Ascending aorta (tissue), 2 donors: ENCODE results near the gene C10orf105. TPM values are rescaled to one million over a fixed set of nuclear protein-coding genes. Genes with fewer than 3 reads are reported as not detected.

Source experiments
- DNase-seq, 2 donors: peaks; one replicate each; pipeline ENCODE4 v3.0.0-alpha.2; 2019; ENCODE audit warnings: low spot score in 2 of 2
- H3K27ac ChIP-seq, 2 donors: fragments of 200-600 bp; sonication (generic); one replicate each; pipeline ENCODE4 v1.5.1; 2016 to 2017; ENCODE audit warnings: mild to moderate bottlenecking in 1 of 2
- H3K27me3 ChIP-seq: fragments of 200-600 bp; sonication (generic); one replicate; pipeline ENCODE4 v1.5.1; 2017
- H3K36me3 ChIP-seq, 2 donors: fragments of 200-600 bp; sonication (generic); one replicate each; pipeline ENCODE4 v1.5.1; 2016
- H3K4me1 ChIP-seq, 2 donors: fragments of 200-600 bp; sonication (generic); one replicate each; pipeline ENCODE4 v1.5.1; 2016 to 2017; ENCODE audit warnings: mild to moderate bottlenecking in 1 of 2
- H3K4me3 ChIP-seq, 2 donors: fragments of 200-600 bp; sonication (generic); one replicate each; pipeline ENCODE4 v1.5.1; 2016 to 2017; ENCODE audit warnings: mild to moderate bottlenecking in 1 of 2
- H3K9me3 ChIP-seq, 2 donors: fragments of 200-600 bp; sonication (generic); one replicate each; pipeline ENCODE4 v1.5.1; 2016
- CTCF ChIP-seq, 3 experiments: fragments of 200-600 bp in 2 of 3; fragments of 450-650 bp in 1 of 3; sonication (generic) in 2 of 3; IDR thresholded peaks; one replicate each; pipeline ENCODE4 v1.5.1; 2016 to 2019; ENCODE audit warnings: antibody characterized with exemption in 3 of 3, mild to moderate bottlenecking in 1 of 3, moderate library complexity in 1 of 3
- intact Hi-C: fragments of 100-400 bp; cut with DNase I; formaldehyde crosslinking; loops from one replicate; pipeline ENCODE4 v1.15.1; 2023
- total RNA-seq: library from RNA; depleted of rRNA; stranded (reverse); fragments of >200 nt; gene quantifications from one replicate; pipeline ENCODE4 v1.1.0, GENCODE V29; 2016

Gene C10orf105
- total RNA-seq, 1 donor from 2014 or later: not detected

- intact Hi-C loops: loop anchor here (1.0 to 10.0 kb wide), 3 partner anchors 60 to 396 kb away; partner anchors contain the start of genes SLC29A3 and VSIR
Observed at GRCh38 chr10:71713135-71714030, 6.2 kb downstream of the C10orf105 start.

GRCh38 chr10:71712572-71713134, 6.9 kb downstream of the C10orf105 start:
- H3K4me1 ChIP-seq: peaks cover 22 to 36% of the 10 kb centered on the region in 2 donors
- no peaks in the 10 kb centered on the region for H3K36me3 ChIP-seq
- intact Hi-C loops: loop anchor here (1.0 to 10.0 kb wide), 3 partner anchors 61 to 395 kb away; partner anchors contain the start of genes SLC29A3 and VSIR
- TF ChIP-seq CTCF (IDR thresholded peaks at IDR 0.05): no peak
- no peak for DNase-seq
- H3K27me3 ChIP-seq: no peaks in the 10 kb centered on the region
- H3K4me3 ChIP-seq: no peak overlapping the region
- H3K9me3 ChIP-seq: no peaks in the 10 kb centered on the region
- peak overlapping the region; percentile 86 to 89 for H3K27ac ChIP-seq

More at GRCh38 chr10:71713135-71714030, 6.2 kb downstream of the C10orf105 start:
- no peaks in the 10 kb centered on the region for H3K9me3 ChIP-seq
- no peaks in the 10 kb centered on the region for H3K27me3 ChIP-seq
- no peaks in the 10 kb centered on the region for H3K36me3 ChIP-seq
- peak in 1 of 3 experiments; percentile 16 for TF ChIP-seq CTCF (IDR thresholded peaks at IDR 0.05)
- peak overlapping the region in 1 of 2 donors; percentile 15 for H3K4me3 ChIP-seq
- peaks cover 22 to 42% of the 10 kb centered on the region in 2 donors for H3K4me1 ChIP-seq
- DNase-seq: peak; percentile 51 to 94
- H3K27ac ChIP-seq: peak overlapping the region; percentile 86 to 89

GRCh38 chr10:71712170-71712569, 7.4 kb downstream of the C10orf105 start:
- DNase-seq: no peak
- Histone ChIP-seq H3K36me3 (no peaks in the 10 kb centered on the region), H3K27ac (peak overlapping the region; percentile 86 to 89), H3K9me3 (no peaks in the 10 kb centered on the region), H3K4me1 (peaks cover 18 to 31% of the 10 kb centered on the region in 2 donors), H3K27me3 (no peaks in the 10 kb centered on the region), H3K4me3 (no peak overlapping the region)
- intact Hi-C loops: loop anchor here (5.0 to 10.0 kb wide), 2 partner anchors 183 to 395 kb away; partner anchors contain the start of gene SLC29A3
- no peak for TF ChIP-seq CTCF (IDR thresholded peaks at IDR 0.05)

GRCh38 chr10:71711052-71711623, 8.4 kb downstream of the C10orf105 start:
- Histone ChIP-seq H3K4me3 (no peak overlapping the region), H3K9me3 (no peaks in the 10 kb centered on the region), H3K27me3 (no peaks in the 10 kb centered on the region), H3K27ac (peak overlapping the region in 1 of 2 donors; percentile 86), H3K36me3 (no peaks in the 10 kb centered on the region), H3K4me1 (peaks cover 18 to 30% of the 10 kb centered on the region in 2 donors)
- no peak for DNase-seq
- no peak for TF ChIP-seq CTCF (IDR thresholded peaks at IDR 0.05)
- intact Hi-C loops: loop anchor here (5.0 to 10.0 kb wide), 2 partner anchors 184 to 394 kb away; partner anchors contain the start of gene SLC29A3

GRCh38 chr10:71710519-71710918, 9.1 kb downstream of the C10orf105 start:
- intact Hi-C loops: loop anchor here (5.0 to 10.0 kb wide), 2 partner anchors 184 to 393 kb away; partner anchors contain the start of gene SLC29A3

More at GRCh38 chr10:71710519-71710918, 9.1 kb downstream of the C10orf105 start:
- Histone ChIP-seq H3K27ac (no peak overlapping the region), H3K36me3 (no peaks in the 10 kb centered on the region), H3K4me3 (no peak overlapping the region), H3K4me1 (peaks cover 18 to 30% of the 10 kb centered on the region in 2 donors), H3K9me3 (no peaks in the 10 kb centered on the region), H3K27me3 (no peaks in the 10 kb centered on the region)
- no peak for DNase-seq
- no peak for TF ChIP-seq CTCF (IDR thresholded peaks at IDR 0.05)
